ENCODE measurements around the gene NAPG.

- TF ChIP-seq CTCF (IDR thresholded peaks at IDR 0.05) (no peak), ZFX (IDR thresholded peaks at IDR 0.05; ENCODE audit: borderline replicate concordance) (no peak)
These were observed 37.8 kb upstream of the NAPG start for GRCh38 chr18:10488017-10488416.
